ENCODE data around the gene CD99.
"Not testable (repeated sequence)": the region's sequence is repeated elsewhere in the genome, so short reads cannot be mapped to it uniquely, and the experiment has no call there.

- not testable (repeated sequence) for TF ChIP-seq CTCF, POLR2A (IDR thresholded peaks at IDR 0.05)
Observed at GRCh38 chrX:2675657-2676200, 15.4 kb upstream of the CD99 start.
